ENCODE measurements around the gene ABCC11. TPM values are rescaled to one million over a fixed set of nuclear protein-coding genes. Genes with fewer than 3 reads are reported as not detected.

ABCC11 gene
- total RNA-seq, 1 donor from 2014 or later: 0.05 TPM

DNA sequence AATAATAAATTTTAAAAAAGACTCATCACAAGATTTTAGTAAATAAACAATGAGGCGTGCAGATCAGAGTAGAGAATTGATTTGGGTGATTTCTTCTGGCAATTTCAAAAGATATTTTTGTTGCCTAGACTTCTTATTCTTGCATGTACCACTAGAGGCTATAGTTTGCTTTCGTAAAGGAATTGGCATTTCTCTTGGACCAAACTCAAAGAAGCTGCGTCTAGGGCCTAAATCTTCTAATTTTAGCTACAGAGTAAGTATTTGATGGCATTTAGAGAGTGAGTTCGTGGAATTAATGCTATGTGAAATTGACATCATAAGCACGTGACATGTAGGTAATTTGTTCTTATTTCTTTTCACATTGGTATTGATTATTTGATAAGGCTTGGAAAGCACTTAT is 24.4 kb upstream of the ABCC11 start:
- peaks cover 37% of the 10 kb centered on the region for H3K36me3 ChIP-seq
- intact Hi-C loops (cut with micrococcal nuclease): no loop called here
- H3K4me1 ChIP-seq: peaks cover 77% of the 10 kb centered on the region
- no peaks in the 10 kb centered on the region for H3K9me3 ChIP-seq (replicated peaks)
- peak overlapping the region; percentile 50 for H3K27ac ChIP-seq (replicated peaks)
- TF ChIP-seq, protein P1, sequence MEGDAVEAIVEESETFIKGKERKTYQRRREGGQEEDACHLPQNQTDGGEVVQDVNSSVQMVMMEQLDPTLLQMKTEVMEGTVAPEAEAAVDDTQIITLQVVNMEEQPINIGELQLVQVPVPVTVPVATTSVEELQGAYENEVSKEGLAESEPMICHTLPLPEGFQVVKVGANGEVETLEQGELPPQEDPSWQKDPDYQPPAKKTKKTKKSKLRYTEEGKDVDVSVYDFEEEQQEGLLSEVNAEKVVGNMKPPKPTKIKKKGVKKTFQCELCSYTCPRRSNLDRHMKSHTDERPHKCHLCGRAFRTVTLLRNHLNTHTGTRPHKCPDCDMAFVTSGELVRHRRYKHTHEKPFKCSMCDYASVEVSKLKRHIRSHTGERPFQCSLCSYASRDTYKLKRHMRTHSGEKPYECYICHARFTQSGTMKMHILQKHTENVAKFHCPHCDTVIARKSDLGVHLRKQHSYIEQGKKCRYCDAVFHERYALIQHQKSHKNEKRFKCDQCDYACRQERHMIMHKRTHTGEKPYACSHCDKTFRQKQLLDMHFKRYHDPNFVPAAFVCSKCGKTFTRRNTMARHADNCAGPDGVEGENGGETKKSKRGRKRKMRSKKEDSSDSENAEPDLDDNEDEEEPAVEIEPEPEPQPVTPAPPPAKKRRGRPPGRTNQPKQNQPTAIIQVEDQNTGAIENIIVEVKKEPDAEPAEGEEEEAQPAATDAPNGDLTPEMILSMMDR (IDR thresholded peaks at IDR 0.05; ENCODE audit: borderline replicate concordance): peak; percentile 36
- H3K27me3 ChIP-seq (ENCODE audit: low read depth): no peaks in the 10 kb centered on the region
- no peak for DNase-seq
- no peak overlapping the region for H3K4me3 ChIP-seq

DNA sequence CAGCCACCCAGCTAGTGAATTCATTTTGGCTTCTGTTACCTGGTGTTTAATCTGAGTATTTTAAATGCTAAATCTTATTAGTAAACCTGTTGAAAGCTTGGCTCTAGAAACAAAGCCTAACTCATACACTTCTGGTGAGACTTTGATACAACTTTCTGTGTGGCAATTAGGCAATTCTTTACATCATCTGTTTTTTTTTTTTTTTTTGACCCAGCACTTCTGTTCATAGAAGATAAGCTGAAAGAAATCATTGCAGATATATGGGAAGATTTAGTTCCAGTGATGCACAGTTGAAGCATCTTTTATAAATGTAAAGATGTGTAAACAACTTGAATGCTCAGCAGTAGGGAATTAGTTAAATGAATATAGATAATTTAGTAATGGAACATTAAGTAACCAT is 21.7 kb upstream of the ABCC11 start:
- peaks cover 57% of the 10 kb centered on the region for H3K36me3 ChIP-seq
- DNase-seq: no peak
- no peaks in the 10 kb centered on the region for H3K27me3 ChIP-seq (ENCODE audit: low read depth)
- TF ChIP-seq, protein P1 (IDR thresholded peaks at IDR 0.05; ENCODE audit: borderline replicate concordance): no peak
- intact Hi-C loops (cut with micrococcal nuclease): no loop called here
- no peaks in the 10 kb centered on the region for H3K9me3 ChIP-seq (replicated peaks)
- no peak overlapping the region for H3K4me3 ChIP-seq
- peaks cover 56% of the 10 kb centered on the region for H3K4me1 ChIP-seq
- no peak overlapping the region for H3K27ac ChIP-seq (replicated peaks)

DNA sequence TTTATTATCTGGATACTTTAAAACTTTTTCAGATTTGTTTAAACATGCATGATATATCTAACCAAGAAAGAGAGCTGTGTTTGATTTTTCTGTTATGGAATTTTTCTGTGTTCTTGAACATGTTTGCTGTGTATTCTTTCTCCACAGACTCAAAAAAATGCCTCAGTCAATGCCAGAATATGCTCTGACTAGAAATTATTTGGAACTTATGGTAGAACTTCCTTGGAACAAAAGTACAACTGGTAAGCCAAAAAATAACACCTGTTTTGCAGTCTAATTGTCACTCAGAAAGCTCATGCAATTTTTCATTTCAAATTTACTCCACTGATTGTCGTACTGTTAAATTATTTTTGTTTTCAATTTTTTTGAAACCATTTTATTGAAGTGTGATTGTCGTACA is 15.3 kb upstream of the ABCC11 start:
- DNase-seq: no peak
- no peaks in the 10 kb centered on the region for H3K27me3 ChIP-seq (ENCODE audit: low read depth)
- H3K4me1 ChIP-seq: no peaks in the 10 kb centered on the region
- no peaks in the 10 kb centered on the region for H3K9me3 ChIP-seq (replicated peaks)
- intact Hi-C loops (cut with micrococcal nuclease): no loop called here
- no peak overlapping the region for H3K4me3 ChIP-seq
- H3K27ac ChIP-seq (replicated peaks): no peak overlapping the region
- H3K36me3 ChIP-seq: peaks cover 92% of the 10 kb centered on the region
- TF ChIP-seq, protein P1 (IDR thresholded peaks at IDR 0.05; ENCODE audit: borderline replicate concordance): no peak

DNA sequence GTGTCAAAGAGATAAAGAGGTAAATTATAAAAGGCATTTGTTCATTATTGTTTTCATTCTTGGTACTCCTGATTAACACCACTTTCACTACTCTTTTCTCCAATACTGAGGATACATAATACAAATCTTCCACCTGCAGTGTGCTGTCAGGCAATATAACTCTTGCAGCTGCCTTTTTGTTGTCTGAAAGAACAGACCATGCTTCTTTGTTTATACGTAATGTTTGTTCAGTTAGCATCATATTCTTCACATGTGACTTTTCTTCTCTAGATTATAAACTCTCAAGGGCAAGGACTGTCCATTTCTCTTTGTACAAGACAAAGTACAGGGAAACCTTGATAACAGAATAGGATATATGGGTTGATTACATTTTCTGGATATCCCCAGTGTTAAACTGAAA is 14.2 kb upstream of the ABCC11 start:
- Histone ChIP-seq H3K9me3 (replicated peaks) (no peaks in the 10 kb centered on the region), H3K27ac (replicated peaks) (no peak overlapping the region), H3K27me3 (ENCODE audit: low read depth) (no peaks in the 10 kb centered on the region), H3K36me3 (peaks cover 93% of the 10 kb centered on the region), H3K4me1 (no peaks in the 10 kb centered on the region), H3K4me3 (no peak overlapping the region)
- intact Hi-C loops (cut with micrococcal nuclease): no loop called here
- no peak for DNase-seq
- TF ChIP-seq, protein P1 (IDR thresholded peaks at IDR 0.05; ENCODE audit: borderline replicate concordance): no peak

DNA sequence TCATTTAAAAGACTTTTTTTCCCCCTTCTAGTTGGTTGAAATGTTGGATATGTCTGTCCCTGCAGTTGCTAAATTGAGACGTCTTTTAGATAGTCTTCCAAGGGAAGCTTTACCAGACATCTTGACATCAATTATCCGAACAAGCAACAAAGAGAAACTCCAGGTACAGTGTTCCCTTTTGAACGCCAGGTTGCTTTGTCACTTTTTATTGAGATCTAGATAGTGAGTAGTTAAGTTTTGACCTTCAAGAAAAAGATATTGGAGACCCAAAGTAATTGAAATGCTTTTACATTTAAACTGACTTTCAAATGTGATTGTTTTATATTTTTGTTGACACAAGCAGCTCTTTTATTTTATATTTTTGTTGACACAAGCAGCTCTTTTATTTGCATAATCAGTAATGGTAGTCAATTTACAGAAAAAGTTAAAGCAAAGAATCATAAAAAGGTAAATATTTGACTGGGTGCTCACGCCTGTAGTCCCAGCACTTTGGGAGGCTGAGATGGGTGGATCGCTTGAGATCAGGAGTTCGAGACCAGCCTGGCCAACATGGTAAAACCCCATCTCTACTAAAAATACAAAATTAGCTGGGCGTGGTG is 9.3 kb upstream of the ABCC11 start:
- no peak for DNase-seq
- H3K4me3 ChIP-seq: no peak overlapping the region
- H3K27ac ChIP-seq (replicated peaks): no peak overlapping the region
- H3K36me3 ChIP-seq: peaks cover 92% of the 10 kb centered on the region
- TF ChIP-seq, protein P1 (IDR thresholded peaks at IDR 0.05; ENCODE audit: borderline replicate concordance): no peak
- peaks cover 6% of the 10 kb centered on the region for H3K4me1 ChIP-seq
- intact Hi-C loops (cut with micrococcal nuclease): no loop called here
- H3K9me3 ChIP-seq (replicated peaks): no peaks in the 10 kb centered on the region
- H3K27me3 ChIP-seq (ENCODE audit: low read depth): no peaks in the 10 kb centered on the region

All from left ventricle myocardium inferior (tissue), 1 donor.